ENCODE data around the gene EFHC2. TPM values are rescaled to one million over a fixed set of nuclear protein-coding genes. Genes with fewer than 3 reads are reported as not detected.

The EFHC2 gene
- total RNA-seq, 1 donor from 2014 or later, result not detected

DNA sequence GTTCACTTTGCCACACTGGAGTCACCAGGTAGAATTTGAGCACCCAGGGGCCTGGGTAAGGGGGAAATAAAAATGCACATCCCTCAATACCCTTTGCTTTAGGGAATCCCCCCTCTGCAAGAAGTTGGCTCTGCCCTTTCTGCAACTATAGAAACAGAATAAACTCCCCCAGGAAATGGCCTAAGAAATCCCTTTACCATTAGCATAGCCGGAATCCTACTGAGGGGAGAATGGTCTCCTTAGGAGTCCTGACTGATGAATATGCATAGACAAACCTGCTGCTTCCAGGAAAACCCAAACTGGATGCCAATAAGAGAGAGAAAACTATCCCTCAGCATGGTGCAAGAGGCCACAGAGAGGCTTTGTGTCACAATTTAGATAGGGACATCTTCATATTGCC lies 11.0 kb downstream of the EFHC2 start:
- CTCF ChIA-PET, result no interaction called here
- POLR2A ChIA-PET, result no interaction called here
- TF ChIP-seq, protein P1, sequence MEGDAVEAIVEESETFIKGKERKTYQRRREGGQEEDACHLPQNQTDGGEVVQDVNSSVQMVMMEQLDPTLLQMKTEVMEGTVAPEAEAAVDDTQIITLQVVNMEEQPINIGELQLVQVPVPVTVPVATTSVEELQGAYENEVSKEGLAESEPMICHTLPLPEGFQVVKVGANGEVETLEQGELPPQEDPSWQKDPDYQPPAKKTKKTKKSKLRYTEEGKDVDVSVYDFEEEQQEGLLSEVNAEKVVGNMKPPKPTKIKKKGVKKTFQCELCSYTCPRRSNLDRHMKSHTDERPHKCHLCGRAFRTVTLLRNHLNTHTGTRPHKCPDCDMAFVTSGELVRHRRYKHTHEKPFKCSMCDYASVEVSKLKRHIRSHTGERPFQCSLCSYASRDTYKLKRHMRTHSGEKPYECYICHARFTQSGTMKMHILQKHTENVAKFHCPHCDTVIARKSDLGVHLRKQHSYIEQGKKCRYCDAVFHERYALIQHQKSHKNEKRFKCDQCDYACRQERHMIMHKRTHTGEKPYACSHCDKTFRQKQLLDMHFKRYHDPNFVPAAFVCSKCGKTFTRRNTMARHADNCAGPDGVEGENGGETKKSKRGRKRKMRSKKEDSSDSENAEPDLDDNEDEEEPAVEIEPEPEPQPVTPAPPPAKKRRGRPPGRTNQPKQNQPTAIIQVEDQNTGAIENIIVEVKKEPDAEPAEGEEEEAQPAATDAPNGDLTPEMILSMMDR (IDR thresholded peaks at IDR 0.05), result no peak

GRCh38 chrX:44330227-44330626 lies 13.2 kb downstream of the EFHC2 start:
- TF ChIP-seq, protein P1 (IDR thresholded peaks at IDR 0.05), result no peak
- H3K4me1 Mint-ChIP-seq, result no peaks in the 10 kb centered on the region
- H3K27me3 Mint-ChIP-seq, result peaks cover 5% of the 10 kb centered on the region
- DNase-seq, result no peak
- no peaks in the 10 kb centered on the region for H3K36me3 Mint-ChIP-seq (ENCODE audit: low read depth)
- H3K4me3 Mint-ChIP-seq, result no peak overlapping the region
- no peak overlapping the region for H3K27ac Mint-ChIP-seq
- ATAC-seq (ENCODE audit: low read depth), result no peak
- ChIA-PET CTCF (no interaction called here), POLR2A (no interaction called here)
- intact Hi-C loops (cut with micrococcal nuclease), result no loop called here
- H3K9me3 Mint-ChIP-seq, result no peaks in the 10 kb centered on the region

More for the DNA sequence above, 11.0 kb downstream of the EFHC2 start:
- Mint-ChIP-seq H3K9me3 (no peaks in the 10 kb centered on the region), H3K4me1 (no peaks in the 10 kb centered on the region), H3K4me3 (no peak overlapping the region), H3K27me3 (peaks cover 5% of the 10 kb centered on the region), H3K36me3 (ENCODE audit: low read depth) (no peaks in the 10 kb centered on the region), H3K27ac (no peak overlapping the region)
- intact Hi-C loops (cut with micrococcal nuclease), result no loop called here
- DNase-seq (no peak), ATAC-seq (ENCODE audit: low read depth) (no peak)

- TF ChIP-seq, protein P1 (IDR thresholded peaks at IDR 0.05), result no peak
- no peak overlapping the region for H3K27ac Mint-ChIP-seq
- ChIA-PET POLR2A (no interaction called here), CTCF (no interaction called here)
- H3K9me3 Mint-ChIP-seq, result no peaks in the 10 kb centered on the region
- H3K27me3 Mint-ChIP-seq, result no peaks in the 10 kb centered on the region
- DNase-seq (no peak), ATAC-seq (ENCODE audit: low read depth) (no peak)
- H3K4me3 Mint-ChIP-seq, result no peak overlapping the region
- H3K36me3 Mint-ChIP-seq (ENCODE audit: low read depth), result no peaks in the 10 kb centered on the region
- intact Hi-C loops (cut with micrococcal nuclease), result no loop called here
- peaks cover 1% of the 10 kb centered on the region for H3K4me1 Mint-ChIP-seq
Measured at GRCh38 chrX:44319550-44319949, 23.9 kb downstream of the EFHC2 start.

GRCh38 chrX:44317181-44317580 lies 26.3 kb downstream of the EFHC2 start:
- CTCF ChIA-PET, result no interaction called here
- TF ChIP-seq, protein P1 (IDR thresholded peaks at IDR 0.05), result no peak

GRCh38 chrX:44314808-44315207 lies 28.7 kb downstream of the EFHC2 start:
- ChIA-PET POLR2A (no interaction called here), CTCF (no interaction called here)
- no peaks in the 10 kb centered on the region for H3K9me3 Mint-ChIP-seq
- intact Hi-C loops (cut with micrococcal nuclease), result no loop called here
- H3K36me3 Mint-ChIP-seq (ENCODE audit: low read depth), result no peaks in the 10 kb centered on the region
- TF ChIP-seq, protein P1 (IDR thresholded peaks at IDR 0.05), result no peak
- H3K27ac Mint-ChIP-seq, result no peak overlapping the region
- H3K4me1 Mint-ChIP-seq, result peaks cover 9% of the 10 kb centered on the region
- H3K27me3 Mint-ChIP-seq, result no peaks in the 10 kb centered on the region
- no peak overlapping the region for H3K4me3 Mint-ChIP-seq
- DNase-seq (no peak), ATAC-seq (ENCODE audit: low read depth) (no peak)

More at GRCh38 chrX:44317181-44317580, 26.3 kb downstream of the EFHC2 start:
- peaks cover 9% of the 10 kb centered on the region for H3K4me1 Mint-ChIP-seq
- no peaks in the 10 kb centered on the region for H3K36me3 Mint-ChIP-seq (ENCODE audit: low read depth)
- H3K27me3 Mint-ChIP-seq, result no peaks in the 10 kb centered on the region
- no peak for DNase-seq
- POLR2A ChIA-PET, result no interaction called here
- H3K27ac Mint-ChIP-seq, result no peak overlapping the region
- intact Hi-C loops (cut with micrococcal nuclease), result no loop called here
- no peak for ATAC-seq (ENCODE audit: low read depth)
- H3K9me3 Mint-ChIP-seq, result no peaks in the 10 kb centered on the region
- H3K4me3 Mint-ChIP-seq, result no peak overlapping the region
